ENCODE measurements around the gene UBALD1. TPM values are rescaled to one million over a fixed set of nuclear protein-coding genes. Genes with fewer than 3 reads are reported as not detected.

Gene UBALD1
- total and polyA plus RNA-seq, 9 of the 15 experiments (the other 6 are each of a cell fraction or from before 2014, with no cell fraction given), result 1.3 to 38.0 (median 6.2) TPM; not detected in 2

GRCh38 chr16:4586291-4586690 lies 28.4 kb downstream of the UBALD1 start (continued):
- TF ChIP-seq STAT6 (CRISPR knock-in tag; IDR thresholded peaks at IDR 0.05), result no peak
- TF ChIP-seq SMAD1 (IDR thresholded peaks at IDR 0.05; ENCODE audit: low read depth, low read length, partially characterized antibody), result no peak
- TF ChIP-seq ELF4 (CRISPR knock-in tag; IDR thresholded peaks at IDR 0.05), result no peak

GRCh38 chr16:4583906-4584305 lies 30.8 kb downstream of the UBALD1 start:
- FAIRE-seq (no peak), ATAC-seq (no peak), DNase-seq (ENCODE audit: extremely low read depth in 1 of 4, low spot score in 3 of 4) (no peak)
- H3K27me3 ChIP-seq (ENCODE audit: control insufficient read depth in 2 of 2, insufficient read depth in 2 of 2, low read length in 2 of 2), result peaks cover 20 to 56% of the 10 kb centered on the region in 2 experiments; a peak in 4 of 5 replicates
- no peak for TF ChIP-seq DNMT1 (IDR thresholded peaks at IDR 0.05)
- TF ChIP-seq ZNF639 (CRISPR knock-in tag; conservative IDR thresholded peaks at IDR 0.05 in 1 of 2, IDR thresholded peaks at IDR 0.05 in 1 of 2), result no peak
- no peak for TF ChIP-seq CBFA2T3 (IDR thresholded peaks at IDR 0.05)
- TF ChIP-seq SIN3A (IDR thresholded peaks at IDR 0.05; ENCODE audit: borderline replicate concordance in 2 of 2, control insufficient read depth in 1 of 2, low read depth in 2 of 2, low read length in 2 of 2), result no peak
- TF ChIP-seq ZNF347 (CRISPR knock-in tag; IDR thresholded peaks at IDR 0.05; ENCODE audit: low read depth), result no peak
- no peak for TF ChIP-seq ELF1 (tag; IDR thresholded peaks at IDR 0.05)
- TF ChIP-seq RNF219 (CRISPR knock-in tag; IDR thresholded peaks at IDR 0.05), result no peak
- TF ChIP-seq GTF2A2 (tag; IDR thresholded peaks at IDR 0.05), result no peak
- no peak for TF ChIP-seq BACH1 (tag; IDR thresholded peaks at IDR 0.05)
- no peak for TF ChIP-seq MCM7 (IDR thresholded peaks at IDR 0.05)
- no peak for TF ChIP-seq ZFP1 (CRISPR knock-in tag; IDR thresholded peaks at IDR 0.05)
- TF ChIP-seq KDM2B (CRISPR knock-in tag; IDR thresholded peaks at IDR 0.05), result no peak
- BruUV-seq (replicated peaks), result no TSS peak
- 2% methylated on average over 3 of the region's 4 CpGs for WGBS (ENCODE audit: insufficient coverage, low coverage, missing lambda C conversion rate)
- H2AFZ ChIP-seq (ENCODE audit: low read depth, low read length), result no peak overlapping the region
- no peaks in the 10 kb centered on the region for H3K36me3 ChIP-seq (ENCODE audit: control insufficient read depth, insufficient read depth, low read length)
- peaks cover 7% of the 10 kb centered on the region for H3K9me3 ChIP-seq (replicated peaks; ENCODE audit: control insufficient read depth, insufficient read depth, low read depth, low read length)
- ChIA-PET CTCF (ENCODE audit: low intra/inter-chr PET ratio) (no interaction called here), POLR2A (no interaction called here)
- no peaks in the 10 kb centered on the region for H3K9me1 ChIP-seq (ENCODE audit: control insufficient read depth, insufficient read depth, low read length)
- in situ Hi-C loops (cut with MboI) (no loop called here), intact Hi-C loops (cut with micrococcal nuclease) (loop anchor here (2.0 kb wide), 1 partner anchor 65 kb away; no protein-coding TSS in a partner anchor)
- 0 out of 2 replicates have a peak, but pooled peaks cover 4% of the 10 kb centered on the region for H4K20me1 ChIP-seq (replicated peaks; ENCODE audit: control insufficient read depth, insufficient read depth, low read length)
- H3K27ac ChIP-seq (ENCODE audit: extremely low read depth, low read depth, low read length), result no peak overlapping the region
- H3K9ac ChIP-seq (ENCODE audit: insufficient read depth in 1 of 2, low read depth in 2 of 2, low read length in 2 of 2), result no peak overlapping the region
- no peak overlapping the region for H3K4me3 ChIP-seq
- H3K79me2 ChIP-seq (ENCODE audit: control insufficient read depth, insufficient read depth, low read length), result no peaks in the 10 kb centered on the region
- no peak overlapping the region for H3K4me2 ChIP-seq (ENCODE audit: insufficient read depth, low read length)
- H3K4me1 ChIP-seq (replicated peaks in 1 of 2; ENCODE audit: control insufficient read depth in 2 of 2, insufficient read depth in 2 of 2, low read length in 2 of 2), result peaks cover 0 to 10% of the 10 kb centered on the region in 2 experiments; a peak in 1 of 5 replicates
